Tibial nerve (tissue), 4 donors: ENCODE data around the gene PRSS48. TPM values are rescaled to one million over a fixed set of nuclear protein-coding genes. Genes with fewer than 3 reads are reported as not detected.
"Not testable (repeated sequence)": the region's sequence is repeated elsewhere in the genome, so short reads cannot be mapped to it uniquely, and the experiment has no call there.

ENCODE experiments used
- DNase-seq, 2 donors: peaks; one replicate each; pipeline ENCODE4 v3.0.0-alpha.2; 2019; ENCODE audit warnings: low spot score in 2 of 2
- H3K27ac ChIP-seq, 4 donors: fragments of 200-600 bp; sonication (generic) in 3 of 4; one replicate each; pipeline ENCODE4 v1.5.1; 2017 to 2019; ENCODE audit warnings: mild to moderate bottlenecking in 1 of 4
- H3K27me3 ChIP-seq, 2 donors: fragments of 200-600 bp; sonication (generic) in 1 of 2; one replicate each; pipeline versions ENCODE4 v1.5.1 to v1.6.0; 2017 to 2019
- H3K36me3 ChIP-seq, 3 donors: fragments of 200-600 bp; sonication (generic); one replicate each; pipeline ENCODE4 v1.5.1; 2018 to 2019
- H3K4me1 ChIP-seq, 4 donors: fragments of 200-600 bp; sonication (generic) in 3 of 4; one replicate each; pipeline ENCODE4 v1.5.1; 2017 to 2019
- H3K4me3 ChIP-seq, 4 donors: fragments of 200-600 bp; sonication (generic) in 3 of 4; one replicate each; pipeline ENCODE4 v1.5.1; 2017 to 2019; ENCODE audit warnings: mild to moderate bottlenecking in 1 of 4, moderate library complexity in 1 of 4
- H3K9me3 ChIP-seq, 4 donors: fragments of 200-600 bp; sonication (generic) in 3 of 4; one replicate each; pipeline ENCODE4 v1.5.1; 2017 to 2019
- CTCF ChIP-seq, 5 experiments: fragments of 200-600 bp in 3 of 5; fragments of 450-650 bp in 2 of 5; sonication (generic) in 3 of 5; IDR thresholded peaks; one replicate each; pipeline ENCODE4 v1.5.1; 2016 to 2019; ENCODE audit warnings: antibody characterized with exemption in 5 of 5, mild to moderate bottlenecking in 3 of 5, moderate library complexity in 2 of 5
- EP300 ChIP-seq, 2 donors: sonication (generic); formaldehyde crosslinking; IDR thresholded peaks; one replicate each; pipeline ENCODE4 v1.6.1; 2017; ENCODE audit warnings: antibody characterized with exemption in 2 of 2, mild to moderate bottlenecking in 1 of 2
- POLR2A ChIP-seq, 2 donors: fragments of 450-650 bp; IDR thresholded peaks; one replicate each; pipeline ENCODE4 v1.6.1; 2017; ENCODE audit warnings: antibody characterized with exemption in 2 of 2, mild to moderate bottlenecking in 2 of 2, moderate library complexity in 2 of 2
- WGBS, 2 donors: methylation state at CpG; one replicate each; pipeline ENCODE4 v1.1.5; 2018; 5-methylcytosine and 5-hydroxymethylcytosine counted together
- total RNA-seq, 4 donors: library from RNA; depleted of rRNA; stranded (reverse); fragments of >200 nt; gene quantifications; one replicate each; pipeline ENCODE4 v1.1.0, GENCODE V29; 2016

PRSS48 gene
- total RNA-seq, 4 donors from 2014 or later, result not detected

GRCh38 chr4:151251603-151252304 is 25.2 kb upstream of the PRSS48 start:
- no peak for DNase-seq
- Histone ChIP-seq H3K27me3 (no peaks in the 10 kb centered on the region), H3K27ac (peak overlapping the region in 1 of 4 donors; percentile 7), H3K4me1 (peaks cover 0 to 7% (median 0%) of the 10 kb centered on the region in 4 donors), H3K36me3 (no peaks in the 10 kb centered on the region), H3K4me3 (no peak overlapping the region), H3K9me3 (no peaks in the 10 kb centered on the region)
- TF ChIP-seq CTCF (IDR thresholded peaks at IDR 0.05), result no peak
- no peak for TF ChIP-seq EP300 (IDR thresholded peaks at IDR 0.05)
- TF ChIP-seq POLR2A (IDR thresholded peaks at IDR 0.05), result no peak
- 32 to 37% methylated on average over 2 of the region's 2 CpGs for WGBS, 2 donors

DNA sequence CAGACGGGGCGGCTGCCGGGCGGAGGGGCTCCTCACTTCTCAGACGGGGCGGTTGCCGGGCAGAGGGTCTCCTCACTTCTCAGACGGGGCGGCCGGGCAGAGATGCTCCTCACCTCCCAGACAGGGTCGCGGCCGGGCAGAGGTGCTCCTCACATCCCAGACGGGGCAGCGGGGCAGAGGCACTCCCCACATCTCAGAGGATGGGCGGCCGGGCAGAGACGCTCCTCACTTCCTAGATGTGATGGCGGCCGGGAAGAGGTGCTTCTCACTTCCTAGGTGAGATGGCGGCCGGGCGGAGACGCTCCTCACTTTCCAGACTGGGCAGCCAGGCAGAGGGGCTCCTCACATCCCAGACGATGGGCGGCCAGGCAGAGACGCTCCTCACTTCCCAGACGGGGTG is 21.7 kb upstream of the PRSS48 start:
- not testable (repeated sequence) for H3K9me3 ChIP-seq, H3K27ac ChIP-seq, H3K4me3 ChIP-seq

GRCh38 chr4:151255680-151256079 is 21.3 kb upstream of the PRSS48 start:
- H3K4me3 ChIP-seq, H3K36me3 ChIP-seq, H3K27ac ChIP-seq, H3K27me3 ChIP-seq, H3K9me3 ChIP-seq, DNase-seq: not testable (repeated sequence)
- WGBS, 2 donors, result 78 to 93% methylated on average over 9 to 13 of the region's 17 CpGs
- peaks cover 0 to 19% (median 0%) of the 10 kb centered on the region in 4 donors for H3K4me1 ChIP-seq

More for the DNA sequence above, 21.7 kb upstream of the PRSS48 start:
- 98% methylated on average over 17 of the region's 28 CpGs; no CpG with 5 or more reads in 1 of the 2 donors for WGBS, 2 donors
- peaks cover 0 to 19% (median 0%) of the 10 kb centered on the region in 4 donors for H3K4me1 ChIP-seq
- DNase-seq, H3K36me3 ChIP-seq, H3K27me3 ChIP-seq: not testable (repeated sequence)

GRCh38 chr4:151256134-151256533 is 20.8 kb upstream of the PRSS48 start:
- H3K9me3 ChIP-seq, result no peaks in the 10 kb centered on the region
- no peak for DNase-seq
- 68 to 76% methylated on average over 2 of the region's 2 CpGs for WGBS, 2 donors
- no peak for TF ChIP-seq CTCF (IDR thresholded peaks at IDR 0.05)
- no peak for TF ChIP-seq POLR2A (IDR thresholded peaks at IDR 0.05)
- TF ChIP-seq EP300 (IDR thresholded peaks at IDR 0.05), result no peak
- H3K4me3 ChIP-seq, result no peak overlapping the region
- no peaks in the 10 kb centered on the region for H3K27me3 ChIP-seq
- no peaks in the 10 kb centered on the region for H3K36me3 ChIP-seq
- no peak overlapping the region for H3K27ac ChIP-seq
- H3K4me1 ChIP-seq, result peaks cover 0 to 19% (median 0%) of the 10 kb centered on the region in 4 donors

DNA sequence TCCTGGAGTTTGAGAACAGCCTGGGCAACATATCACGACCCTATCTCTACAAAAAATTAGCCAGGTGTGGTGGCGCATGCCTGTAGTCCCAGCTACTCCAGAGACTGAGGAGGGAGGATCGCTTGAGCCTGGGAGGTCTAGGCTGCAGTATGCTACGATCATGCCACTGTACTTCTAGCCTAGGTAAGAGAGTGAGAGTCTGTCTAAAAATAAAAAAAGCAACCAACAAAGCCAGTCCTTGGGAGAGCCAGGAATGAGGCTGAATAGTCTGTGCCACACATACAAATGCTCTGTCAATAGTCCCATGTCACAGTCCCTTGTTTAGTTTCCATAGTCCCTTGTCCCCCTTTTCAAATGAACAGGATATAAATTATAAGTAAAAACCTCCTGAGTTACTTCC is 19.3 kb upstream of the PRSS48 start:
- no peak for DNase-seq
- no peak overlapping the region for H3K4me3 ChIP-seq
- H3K9me3 ChIP-seq, result no peaks in the 10 kb centered on the region
- H3K27me3 ChIP-seq, result no peaks in the 10 kb centered on the region
- no peak overlapping the region for H3K27ac ChIP-seq
- TF ChIP-seq CTCF (IDR thresholded peaks at IDR 0.05) (no peak), POLR2A (IDR thresholded peaks at IDR 0.05) (no peak), EP300 (IDR thresholded peaks at IDR 0.05) (no peak)
- H3K4me1 ChIP-seq, result peaks cover 0 to 28% (median 5%) of the 10 kb centered on the region in 4 donors
- WGBS, 2 donors, result 88 to 99% methylated on average over 4 of the region's 4 CpGs
- no peaks in the 10 kb centered on the region for H3K36me3 ChIP-seq

DNA sequence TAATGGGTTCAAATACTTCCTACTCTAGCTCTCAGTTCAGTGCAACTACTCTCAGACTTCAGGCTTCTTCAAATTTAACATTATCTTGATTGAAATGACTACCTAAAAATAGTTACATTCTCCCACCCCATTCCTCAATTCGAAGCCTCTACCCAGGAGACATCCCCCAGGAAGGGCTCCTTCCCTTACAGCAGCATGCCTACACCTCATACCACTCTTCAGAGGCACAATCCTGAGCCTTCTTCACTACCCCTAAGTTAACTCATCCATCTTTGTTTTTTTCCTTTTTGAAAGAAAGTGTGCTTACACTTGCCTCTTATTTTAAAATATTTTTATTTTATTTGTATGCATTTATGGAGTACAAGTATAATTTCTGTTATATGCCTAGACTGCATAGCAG is 17.2 kb upstream of the PRSS48 start:
- H3K4me3 ChIP-seq, result no peak overlapping the region
- TF ChIP-seq POLR2A (IDR thresholded peaks at IDR 0.05) (no peak), CTCF (IDR thresholded peaks at IDR 0.05) (no peak), EP300 (IDR thresholded peaks at IDR 0.05) (no peak)
- peaks cover 0 to 36% (median 5%) of the 10 kb centered on the region in 4 donors for H3K4me1 ChIP-seq
- H3K27ac ChIP-seq, result no peak overlapping the region
- no peak for DNase-seq
- WGBS, 2 donors, result 79% methylated on average over 1 of the region's 1 CpG
- H3K36me3 ChIP-seq, result peaks cover 0 to 5% (median 0%) of the 10 kb centered on the region in 3 donors
- no peaks in the 10 kb centered on the region for H3K9me3 ChIP-seq
- no peaks in the 10 kb centered on the region for H3K27me3 ChIP-seq
